HPDE6-E6E7 (cell line): Measurements from ENCODE around the gene STAU1.
"Not testable (repeated sequence)": the region's sequence is repeated elsewhere in the genome, so short reads cannot be mapped to it uniquely, and the experiment has no call there.

ENCODE experiments used
- DNase-seq: peaks from one replicate; pipeline ENCODE4 v3.0.0; 2011; ENCODE audit warnings: missing footprints; ENCODE audit errors: extremely low spot score

STAU1 gene, protein sequence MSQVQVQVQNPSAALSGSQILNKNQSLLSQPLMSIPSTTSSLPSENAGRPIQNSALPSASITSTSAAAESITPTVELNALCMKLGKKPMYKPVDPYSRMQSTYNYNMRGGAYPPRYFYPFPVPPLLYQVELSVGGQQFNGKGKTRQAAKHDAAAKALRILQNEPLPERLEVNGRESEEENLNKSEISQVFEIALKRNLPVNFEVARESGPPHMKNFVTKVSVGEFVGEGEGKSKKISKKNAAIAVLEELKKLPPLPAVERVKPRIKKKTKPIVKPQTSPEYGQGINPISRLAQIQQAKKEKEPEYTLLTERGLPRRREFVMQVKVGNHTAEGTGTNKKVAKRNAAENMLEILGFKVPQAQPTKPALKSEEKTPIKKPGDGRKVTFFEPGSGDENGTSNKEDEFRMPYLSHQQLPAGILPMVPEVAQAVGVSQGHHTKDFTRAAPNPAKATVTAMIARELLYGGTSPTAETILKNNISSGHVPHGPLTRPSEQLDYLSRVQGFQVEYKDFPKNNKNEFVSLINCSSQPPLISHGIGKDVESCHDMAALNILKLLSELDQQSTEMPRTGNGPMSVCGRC

DNA sequence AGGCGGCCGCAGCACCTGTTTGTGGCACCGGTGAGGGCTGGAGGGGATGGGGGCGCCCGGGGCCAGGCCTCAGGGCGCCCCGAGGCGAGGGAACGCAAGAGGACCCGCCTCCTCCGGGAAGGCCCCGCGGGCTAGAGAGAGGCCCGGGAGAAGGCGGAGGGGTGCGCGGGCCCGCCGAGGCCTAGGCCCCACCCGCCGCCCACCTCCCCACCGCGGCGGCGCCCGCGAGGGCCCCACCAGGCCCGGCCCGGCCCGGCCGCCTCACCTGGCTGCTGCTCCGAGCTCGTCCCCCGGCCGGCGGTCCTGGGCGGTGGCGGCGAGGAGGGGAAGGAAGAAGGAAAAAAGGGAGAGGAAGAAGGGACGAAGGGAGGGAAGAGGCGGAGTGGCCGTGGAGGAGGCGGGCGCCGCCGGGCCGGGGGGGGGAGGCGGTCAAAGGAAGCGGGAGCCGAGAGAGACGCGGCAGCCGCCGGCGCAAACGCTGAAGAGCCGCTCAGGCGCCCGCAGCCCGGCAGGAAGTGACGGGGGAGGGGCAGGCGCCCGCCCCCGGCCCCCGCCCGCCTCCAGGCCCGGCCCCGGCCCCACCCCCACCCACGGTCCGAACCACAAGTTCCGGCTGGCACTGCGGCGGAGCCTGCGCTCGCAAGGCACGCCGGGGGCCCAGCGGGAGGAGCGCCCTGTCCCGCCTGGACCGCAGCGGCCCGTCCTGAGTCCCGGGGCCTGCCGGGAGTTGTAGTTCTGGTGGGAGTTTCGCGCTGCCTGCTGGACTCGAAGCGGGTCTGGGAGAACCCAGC, at the start of gene STAU1:
TSS of gene STAU1 (minus strand) at position 484 of the 791 bp plus-strand sequence. CDS start 22,133 bp downstream, outside the sequence.
- peak; percentile 100 for DNase-seq

DNA sequence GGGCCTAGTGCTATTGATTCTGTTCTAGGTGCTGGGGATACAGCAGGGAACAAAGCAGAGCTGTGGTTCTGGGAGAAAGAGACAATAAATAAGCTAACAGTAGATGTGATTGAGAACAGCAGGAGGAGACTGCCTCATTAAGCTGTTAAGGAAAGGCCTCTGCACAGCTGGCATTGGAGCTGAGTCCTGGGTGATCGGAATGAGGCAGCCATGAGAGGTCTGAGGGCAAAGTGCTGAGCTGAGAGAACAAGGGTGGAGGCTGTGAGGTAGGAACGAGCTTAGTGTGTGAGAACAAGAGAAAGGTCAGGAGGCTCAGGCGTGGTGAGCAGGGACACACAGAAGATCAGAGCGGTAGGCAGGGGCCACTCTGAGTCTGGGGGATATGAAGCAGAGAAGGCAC, 49.4 kb upstream of the STAU1 start:
- no peak for DNase-seq

DNA sequence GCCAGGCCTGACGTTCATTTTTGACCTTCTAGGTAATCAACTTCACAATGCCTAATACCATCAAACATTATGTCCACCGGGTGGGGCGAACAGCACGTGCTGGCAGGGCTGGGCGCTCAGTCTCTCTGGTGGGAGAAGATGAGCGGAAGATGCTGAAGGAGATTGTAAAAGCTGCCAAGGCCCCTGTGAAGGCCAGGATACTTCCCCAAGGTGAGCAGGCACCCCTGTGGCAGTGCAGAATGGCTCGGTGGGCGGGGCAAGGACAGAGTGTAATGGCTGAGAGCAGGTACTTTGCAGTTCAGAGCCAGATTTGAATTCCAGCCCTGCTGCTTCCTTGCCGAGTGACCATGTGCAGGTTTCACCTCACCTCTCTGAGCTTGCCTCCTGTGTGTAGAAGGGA, 48.2 kb upstream of the STAU1 start:
- DNase-seq, result no peak

DNA sequence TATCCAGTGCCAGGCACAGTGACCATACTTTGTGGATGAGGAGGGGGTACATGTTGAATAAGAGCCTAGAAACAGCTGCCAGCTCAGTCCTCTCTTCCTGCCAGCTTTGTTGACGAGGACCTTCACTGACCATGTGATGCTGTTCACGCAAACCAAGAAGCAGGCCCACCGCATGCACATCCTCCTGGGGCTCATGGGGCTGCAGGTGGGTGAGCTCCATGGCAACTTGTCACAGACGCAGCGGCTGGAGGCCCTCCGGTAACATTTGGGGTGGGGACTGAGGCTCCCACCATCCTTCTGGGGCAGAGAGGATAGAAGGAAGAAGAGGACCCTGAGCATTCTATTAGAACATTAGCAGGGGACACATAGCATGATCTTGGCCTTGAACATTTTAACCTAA, 46.7 kb upstream of the STAU1 start:
- no peak for DNase-seq

DNA sequence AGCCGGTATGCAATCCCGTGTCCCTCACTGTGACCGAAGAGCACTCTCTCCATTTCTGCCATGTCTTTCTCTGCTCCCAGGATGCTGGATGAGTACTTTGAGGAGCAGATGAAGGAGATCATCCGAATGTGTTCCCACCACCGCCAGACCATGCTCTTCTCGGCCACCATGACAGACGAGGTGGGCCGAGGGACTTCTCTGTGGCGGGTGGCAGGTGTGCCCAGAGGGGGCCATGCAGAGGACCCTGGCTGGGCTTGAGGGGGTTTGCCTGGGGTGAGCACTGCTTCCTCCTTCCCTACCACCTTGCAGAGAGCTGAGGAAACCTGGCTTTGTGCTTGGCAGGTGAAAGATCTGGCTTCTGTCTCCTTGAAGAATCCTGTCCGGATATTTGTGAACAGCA, 45.1 kb upstream of the STAU1 start:
- DNase-seq, result no peak

DNA sequence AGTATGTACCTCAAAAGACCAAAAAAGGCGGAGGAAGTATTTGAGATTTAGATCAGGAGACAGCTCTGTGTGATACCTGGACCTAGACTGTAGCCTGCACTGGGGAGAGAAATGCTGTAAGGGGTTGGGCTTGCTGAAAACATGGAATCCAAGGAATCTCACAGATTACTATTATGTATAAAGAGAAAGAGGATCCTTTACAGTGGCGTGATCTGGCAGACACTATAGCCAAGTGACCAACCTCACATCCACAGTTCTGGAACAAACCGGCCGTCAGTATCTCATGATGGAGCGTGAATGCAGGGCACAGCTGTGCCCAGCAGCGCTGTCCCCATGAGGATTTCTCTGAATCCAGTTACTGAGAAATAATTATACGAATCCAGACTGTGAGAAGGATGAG, 43.3 kb upstream of the STAU1 start:
- no peak for DNase-seq

DNA sequence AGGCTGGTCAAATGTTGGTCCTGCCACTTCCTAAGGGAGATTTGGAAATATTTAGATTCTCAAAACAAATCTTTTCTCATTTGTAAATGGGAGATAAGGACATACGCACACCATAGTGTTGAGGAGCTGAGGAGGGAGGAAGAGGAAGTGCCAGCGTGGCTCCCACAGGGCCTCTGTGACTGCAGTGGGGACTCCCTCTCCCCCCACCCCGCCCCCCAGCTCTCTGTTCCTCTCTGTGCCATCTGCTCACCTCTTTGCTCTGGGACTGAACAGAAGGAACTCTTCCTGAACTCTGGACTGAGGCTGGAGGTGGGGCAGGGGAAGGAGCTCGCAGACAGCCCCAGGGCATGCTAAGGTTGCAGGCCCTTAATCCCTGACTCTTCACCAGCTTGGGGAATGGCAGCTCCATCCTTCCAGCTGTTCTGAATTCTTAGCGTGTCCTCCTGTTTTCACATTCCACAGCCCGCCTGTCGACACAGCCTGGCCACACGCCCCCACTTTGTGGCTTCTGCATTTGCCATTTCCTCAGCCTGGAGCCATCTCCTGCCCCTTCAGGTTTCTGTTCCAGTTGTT, 42.5 kb upstream of the STAU1 start:
- DNase-seq, result no peak

DNA sequence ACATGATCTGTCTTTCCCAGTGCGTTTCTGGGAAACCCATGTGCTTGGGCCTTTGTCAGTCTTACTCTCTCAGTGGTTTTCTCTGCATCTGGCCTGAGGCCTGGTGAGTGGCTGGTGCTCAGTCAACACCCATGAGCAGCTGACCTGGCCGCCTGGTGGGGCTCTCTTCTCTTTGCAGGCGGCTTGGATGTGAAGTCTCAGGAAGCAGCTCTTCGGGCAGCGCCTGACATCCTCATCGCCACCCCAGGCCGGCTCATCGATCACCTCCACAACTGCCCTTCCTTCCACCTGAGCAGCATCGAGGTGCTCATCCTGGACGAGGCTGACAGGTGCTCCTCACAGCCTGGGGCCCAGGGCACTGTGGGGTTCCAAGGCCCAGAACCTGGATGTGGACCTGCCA, 41.9 kb upstream of the STAU1 start:
- DNase-seq, result no peak

DNA sequence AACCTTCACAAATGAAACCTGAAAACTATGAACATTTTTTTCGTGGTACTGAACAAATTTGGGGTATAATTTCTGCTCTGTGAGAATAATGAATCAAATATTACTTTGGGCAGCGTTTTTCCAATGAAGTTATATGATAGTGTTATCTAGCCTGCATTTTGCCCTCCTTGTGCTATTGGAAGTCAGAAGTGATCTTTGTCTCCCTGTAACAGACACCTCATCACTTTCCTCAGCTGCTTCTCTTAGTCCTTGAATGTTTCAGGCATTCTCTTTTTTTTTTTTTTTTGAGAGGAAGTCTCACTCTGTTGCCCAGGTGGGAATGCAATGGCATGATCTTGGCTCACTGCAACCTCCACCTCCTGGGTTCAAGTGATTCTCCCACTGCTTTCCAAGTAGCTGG, 41.2 kb upstream of the STAU1 start:
- no peak for DNase-seq

DNA sequence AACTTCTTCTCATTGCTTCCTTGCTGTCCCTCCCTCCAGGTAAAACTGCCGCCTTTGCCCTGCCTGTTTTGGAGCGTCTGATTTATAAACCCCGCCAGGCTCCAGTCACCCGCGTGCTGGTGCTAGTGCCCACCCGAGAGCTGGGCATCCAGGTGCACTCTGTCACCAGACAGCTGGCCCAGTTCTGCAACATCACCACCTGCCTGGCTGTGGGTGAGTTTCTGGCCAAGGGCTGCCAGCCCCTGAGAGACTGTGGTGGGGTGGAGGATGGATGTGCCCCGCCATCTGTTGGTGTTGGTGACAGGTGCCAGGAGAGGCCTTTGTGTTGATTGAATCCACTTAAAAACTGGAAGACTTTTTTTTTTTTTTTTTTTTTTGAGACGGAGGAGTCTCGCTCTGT, 40.5 kb upstream of the STAU1 start:
- DNase-seq, result no peak

DNA sequence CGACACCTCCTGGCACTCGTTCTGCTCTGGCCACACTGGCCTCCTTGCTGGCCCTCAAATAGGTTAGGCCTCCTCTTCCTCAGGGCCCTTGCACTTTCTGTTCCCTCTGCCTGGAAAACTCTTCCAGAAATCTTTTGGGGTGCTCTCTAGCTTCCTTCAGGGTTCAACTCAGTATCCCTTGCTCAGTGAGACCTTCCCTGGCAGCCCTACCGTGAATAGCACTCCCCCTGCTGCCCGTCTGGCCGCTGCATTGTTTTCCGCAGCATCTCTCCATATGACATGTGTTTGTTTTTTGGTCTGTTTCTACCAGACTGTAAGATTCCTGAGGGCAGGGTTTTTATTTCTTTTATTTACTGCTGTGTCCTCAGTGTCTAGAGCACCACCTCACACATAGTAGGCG, 37.8 kb upstream of the STAU1 start:
- no peak for DNase-seq

DNA sequence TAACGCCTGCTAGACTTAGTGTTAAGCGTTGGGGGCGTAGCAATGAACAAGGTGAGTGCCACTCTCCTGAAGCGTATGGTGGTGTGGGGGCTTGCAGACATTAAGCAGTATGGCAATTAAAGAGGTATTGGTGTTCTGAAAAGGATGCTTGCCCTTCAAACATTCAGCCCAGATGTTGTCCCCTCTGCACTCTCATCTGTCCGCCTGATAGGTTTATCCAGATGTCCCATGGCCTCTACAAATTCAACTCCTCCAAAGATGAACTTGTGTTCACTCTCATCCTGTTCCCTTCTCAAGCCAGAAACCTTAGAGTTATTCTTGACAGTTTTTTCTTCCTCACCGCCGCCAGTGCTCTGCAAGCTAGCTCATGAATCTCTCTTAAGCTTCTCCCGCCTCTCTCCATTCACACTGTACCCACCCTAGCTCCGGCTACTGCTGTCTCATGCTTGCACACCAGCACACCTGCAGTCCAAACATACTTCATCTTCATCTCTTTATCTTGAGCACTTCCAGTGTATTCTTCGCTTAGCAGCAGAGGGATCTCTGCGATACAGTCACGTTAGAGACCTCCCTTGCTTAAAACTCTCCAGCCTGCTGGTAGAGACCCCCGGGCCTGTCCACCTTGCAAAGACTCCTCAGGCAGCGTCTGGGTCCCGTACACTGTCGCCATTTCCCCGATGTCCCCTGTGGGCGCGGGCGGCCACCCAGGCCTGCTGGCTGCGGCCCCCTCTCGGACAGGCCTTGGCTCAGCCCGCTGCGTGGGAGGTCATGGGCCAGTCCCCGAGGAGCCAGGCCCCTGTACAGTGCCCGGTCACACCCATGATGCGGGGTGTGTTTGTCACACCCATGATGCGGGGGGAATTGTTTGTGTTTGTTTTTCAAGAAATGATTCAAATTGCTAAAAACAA, 32.0 kb upstream of the STAU1 start:
- DNase-seq, result no peak

DNA sequence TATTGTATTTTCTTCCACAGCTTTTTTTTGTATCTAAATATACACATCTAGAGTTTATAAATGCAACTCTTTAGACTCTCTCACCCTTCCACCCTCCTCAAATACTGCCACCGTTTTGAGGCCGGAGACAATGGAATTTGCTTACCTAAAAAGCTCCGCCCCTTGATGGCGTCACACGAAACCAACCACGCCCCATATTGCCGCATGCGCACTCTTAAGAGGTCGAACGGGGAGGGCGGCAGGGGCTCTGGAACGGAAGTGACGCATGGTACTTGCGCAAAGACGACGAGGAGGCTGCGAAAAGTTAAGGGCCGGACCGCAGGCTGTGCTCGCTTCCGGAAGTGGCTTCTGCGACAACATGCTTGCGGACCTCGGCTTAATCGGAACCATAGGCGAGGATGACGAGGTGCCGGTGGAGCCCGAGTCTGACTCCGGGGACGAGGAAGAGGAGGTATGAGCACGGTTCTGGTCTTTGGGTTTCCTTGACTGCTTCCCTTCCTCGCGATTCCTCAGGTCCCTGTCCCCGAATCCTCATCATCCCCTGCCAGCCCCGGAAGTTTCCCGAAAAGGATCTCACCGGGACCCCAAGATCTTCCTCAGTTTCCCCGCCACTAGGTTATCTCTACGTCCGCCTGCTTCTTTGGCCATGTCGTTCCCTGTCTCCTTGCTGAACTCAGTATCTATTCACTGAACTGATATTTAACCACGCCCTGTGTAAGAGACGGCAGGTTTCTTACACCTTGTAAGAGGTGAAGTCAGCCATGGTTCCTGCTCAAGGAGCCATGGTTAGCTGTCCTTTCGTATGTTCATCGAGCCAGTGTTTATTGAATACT, 31.2 kb upstream of the STAU1 start, which contains the start of gene DDX27:
TSS of gene DDX27 (plus strand) at position 326 of the 833 bp plus-strand sequence. CDS start at position 359, 33 bp downstream.
- peak; percentile 99 for DNase-seq

DNA sequence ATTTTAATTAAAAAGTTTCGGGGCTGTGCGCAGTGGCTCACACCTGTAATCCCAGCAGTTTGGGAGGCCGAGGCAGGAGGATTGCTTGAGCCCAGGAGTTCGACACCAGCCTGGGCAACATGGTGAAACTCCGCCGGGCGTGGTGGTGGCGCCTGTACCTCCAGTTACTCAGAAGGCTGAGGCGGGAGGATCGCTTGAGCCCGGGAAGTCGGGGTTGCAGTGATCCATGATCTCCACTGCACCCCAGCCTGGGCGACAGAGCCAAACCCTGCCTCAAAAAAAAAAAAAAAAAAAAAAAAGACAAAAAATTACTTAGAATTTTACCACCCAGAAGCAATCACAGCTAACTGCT, 30.6 kb upstream of the STAU1 start:
- not testable (repeated sequence) for DNase-seq

DNA sequence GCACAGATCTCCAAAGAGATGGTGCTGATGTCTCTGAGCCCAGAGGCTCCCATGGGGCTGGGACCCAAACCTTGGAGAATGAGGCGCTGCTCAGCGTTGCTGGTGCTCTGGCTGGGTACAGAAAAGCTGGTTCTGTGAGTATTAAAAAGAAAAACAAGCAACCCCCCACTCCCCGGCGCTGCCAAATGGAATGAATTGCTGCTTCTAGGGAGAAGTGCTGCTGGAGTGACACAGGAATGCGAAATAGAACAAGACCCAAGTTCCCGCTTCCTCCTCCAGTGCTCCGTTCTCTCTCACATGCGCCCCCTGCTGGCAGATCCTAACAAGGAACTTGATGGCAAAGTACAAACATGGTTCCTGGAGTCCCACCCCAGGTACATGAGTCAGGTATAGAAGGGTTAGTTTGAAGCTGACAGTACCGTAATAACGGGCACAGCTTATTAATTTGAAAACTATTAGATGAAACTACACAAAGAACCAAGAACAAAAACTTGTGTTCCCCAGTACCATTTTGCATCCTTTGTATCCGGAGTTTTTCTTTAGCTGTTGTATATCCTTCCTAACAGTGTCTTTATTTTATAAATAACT, 29.0 kb upstream of the STAU1 start:
- peak; percentile 96 for DNase-seq

DNA sequence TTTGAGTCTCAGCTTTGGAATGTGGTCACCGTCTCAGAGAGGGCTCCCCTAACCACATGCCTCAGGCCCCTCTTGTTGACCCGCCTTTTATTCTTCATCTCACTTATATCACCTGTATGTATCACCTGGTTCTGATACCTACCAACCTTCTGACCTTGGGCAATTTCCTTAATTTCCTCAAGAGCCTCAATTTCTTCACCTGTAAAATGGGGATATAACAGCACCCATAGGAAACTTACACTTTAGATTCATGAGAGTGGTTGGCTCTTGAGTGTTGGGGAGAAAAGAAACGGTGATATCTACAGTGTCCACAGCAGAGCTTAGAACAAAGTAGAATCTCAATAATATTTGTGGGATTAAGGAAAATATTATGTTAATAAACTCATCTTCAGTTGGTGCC, 27.1 kb upstream of the STAU1 start:
- no peak for DNase-seq

DNA sequence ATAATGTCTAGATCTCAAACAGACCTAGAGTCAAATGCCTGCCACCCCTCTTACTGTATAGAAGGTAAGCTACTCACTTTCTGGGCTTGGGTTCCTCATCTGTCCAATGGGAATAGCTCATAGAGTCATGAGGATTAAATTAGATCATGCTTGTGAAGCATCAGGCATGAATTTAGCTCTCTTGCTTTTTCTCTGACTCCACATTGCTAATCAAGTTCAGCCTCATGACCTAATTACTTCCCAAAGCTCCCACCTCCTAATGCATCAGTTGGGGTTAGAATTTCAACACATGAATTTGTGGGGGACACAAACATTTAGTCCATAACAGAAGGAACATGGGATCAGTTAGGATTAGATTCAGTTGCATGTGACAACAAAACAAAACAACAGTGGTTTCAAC, 26.4 kb upstream of the STAU1 start:
- DNase-seq, result no peak

DNA sequence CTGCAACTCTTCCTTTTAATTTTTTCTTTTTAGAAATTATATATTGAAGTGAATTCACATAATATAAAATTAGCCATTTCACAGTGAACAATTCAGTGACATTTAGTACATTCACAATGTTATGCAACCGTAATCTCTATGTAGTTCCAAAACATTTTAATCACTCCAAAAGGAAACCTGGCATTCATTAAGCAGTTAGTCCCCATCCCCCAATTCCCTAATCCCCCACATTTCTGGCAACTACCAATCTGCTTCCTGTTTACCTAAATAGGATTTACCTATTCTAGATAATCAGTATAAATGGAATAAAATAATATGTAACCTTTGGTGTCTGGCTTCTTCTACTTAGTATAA, 22.6 kb upstream of the STAU1 start:
- DNase-seq, result no peak

DNA sequence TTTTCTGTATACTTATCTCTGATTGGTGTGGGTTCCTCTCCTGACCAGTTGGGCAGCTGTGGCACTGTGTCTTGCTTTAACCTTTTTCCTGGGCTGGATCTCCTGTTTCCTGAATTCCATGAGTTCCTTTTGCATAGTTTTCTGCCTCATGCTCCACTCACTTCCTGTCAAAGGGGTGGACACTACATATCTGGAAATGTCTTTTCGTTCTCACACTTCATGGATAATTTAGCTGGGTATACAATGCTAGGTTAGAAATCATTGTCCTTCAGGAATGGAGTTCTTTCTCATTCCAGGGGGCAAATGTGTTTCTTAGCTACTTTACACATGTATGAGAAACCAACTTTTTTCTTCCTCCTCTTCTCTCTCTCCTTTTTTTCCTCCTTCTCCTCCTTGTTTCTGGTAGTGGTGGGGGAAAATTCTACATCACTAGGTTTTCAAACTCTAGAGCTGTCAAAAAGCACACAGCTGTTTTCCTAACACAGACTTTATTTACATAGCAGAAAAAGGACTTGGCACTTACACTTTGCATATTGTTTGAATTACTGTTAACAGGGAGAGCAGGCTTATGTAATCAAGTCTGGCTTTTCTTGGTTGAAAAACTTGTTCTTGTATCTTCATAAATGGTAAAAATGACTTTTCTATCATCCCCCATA, 22.1 kb upstream of the STAU1 start:
- no peak for DNase-seq

DNA sequence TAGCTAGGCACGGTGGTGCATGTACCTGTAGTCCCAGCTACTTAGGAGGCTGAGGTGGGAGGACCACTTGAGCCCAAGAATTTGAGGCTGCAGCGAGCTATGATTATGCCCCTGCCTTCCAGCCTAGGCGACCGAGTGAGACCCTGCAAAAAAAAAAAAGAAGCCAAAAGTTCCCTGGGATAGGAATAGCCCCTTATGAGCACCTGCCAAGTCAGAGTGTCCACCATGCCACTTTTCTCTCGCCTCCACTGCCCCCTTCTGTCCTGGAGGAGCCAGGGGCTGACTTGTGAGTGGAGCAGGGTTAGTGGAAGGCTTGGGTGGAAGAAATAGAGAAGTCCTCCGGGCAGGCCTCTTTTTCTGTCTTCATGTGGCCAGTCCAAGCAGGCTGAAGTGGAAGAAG, 18.9 kb upstream of the STAU1 start:
- DNase-seq, result no peak
